Loucy (cell line): ENCODE measurements around the gene C1orf216.

ENCODE experiments used
- H2AFZ ChIP-seq: fragments of 200-600 bp; sonication (generic); 2 replicates; pipeline ENCODE4 v1.6.0; 2016; ENCODE audit warnings: antibody characterized with exemption, mild to moderate bottlenecking, low read length, moderate library complexity
- H3F3A ChIP-seq: fragments of 200-600 bp; 2 replicates; pipeline ENCODE4 v1.6.0; 2016; ENCODE audit warnings: antibody characterized with exemption, low read depth, mild to moderate bottlenecking
- H3K27me3 ChIP-seq: fragments of 200-600 bp; sonication (generic); 2 replicates; pipeline ENCODE4 v1.6.1; 2014; ENCODE audit warnings: low read length, mild to moderate bottlenecking; ENCODE audit not compliant: insufficient read depth, poor library complexity, severe bottlenecking
- H3K36me3 ChIP-seq: fragments of 200-600 bp; sonication (generic); 2 replicates; pipeline ENCODE4 v1.6.1; 2016; ENCODE audit warnings: low read length; ENCODE audit not compliant: insufficient read depth
- H3K4me1 ChIP-seq: fragments of 200-600 bp; sonication (generic); 2 replicates; pipeline ENCODE4 v1.5.1; 2014; ENCODE audit warnings: low read length, mild to moderate bottlenecking; ENCODE audit not compliant: insufficient read depth, poor library complexity, severe bottlenecking
- H3K4me2 ChIP-seq: fragments of 200-600 bp; sonication (generic); 2 replicates; pipeline ENCODE4 v1.6.0; 2014; ENCODE audit warnings: antibody characterized with exemption, low read length, low read depth, mild to moderate bottlenecking; ENCODE audit not compliant: poor library complexity, severe bottlenecking
- H3K4me3 ChIP-seq: fragments of 200-600 bp; sonication (generic); 2 replicates; pipeline ENCODE4 v1.5.1; 2014; ENCODE audit warnings: low read length, mild to moderate bottlenecking, mixed read lengths; ENCODE audit not compliant: poor library complexity, severe bottlenecking
- H3K79me2 ChIP-seq: fragments of 200-600 bp; sonication (generic); 2 replicates; pipeline ENCODE4 v1.6.1; 2014; ENCODE audit warnings: low read length; ENCODE audit not compliant: insufficient read depth
- H3K9ac ChIP-seq: fragments of 200-600 bp; sonication (generic); 2 replicates; pipeline ENCODE4 v1.6.0; 2014; ENCODE audit warnings: mild to moderate bottlenecking, low read depth, low read length, moderate library complexity; ENCODE audit not compliant: poor library complexity, severe bottlenecking
- H3K9me2 ChIP-seq: fragments of 200-600 bp; sonication (generic); replicated peaks from 2 replicates; pipeline ENCODE4 v1.6.1; 2016; ENCODE audit warnings: low read depth, low read length, mixed read lengths
- H3K9me3 ChIP-seq: fragments of 200-600 bp; sonication (generic); 2 replicates; pipeline ENCODE4 v1.6.1; 2014; ENCODE audit warnings: mild to moderate bottlenecking, antibody characterized with exemption, low read length, low read depth; ENCODE audit not compliant: insufficient read depth
- H4K20me1 ChIP-seq: fragments of 200-600 bp; sonication (generic); 2 replicates; pipeline ENCODE4 v1.6.0; 2014; ENCODE audit warnings: antibody characterized with exemption, low read length, mild to moderate bottlenecking; ENCODE audit not compliant: insufficient read depth, poor library complexity, severe bottlenecking
- CTCF ChIP-seq: fragments of 200-600 bp; sonication (generic); conservative IDR thresholded peaks from 2 replicates; pipeline ENCODE4 v1.5.1; 2014; ENCODE audit warnings: mild to moderate bottlenecking, antibody characterized with exemption, low read length
- EZH2phosphoT487 ChIP-seq: fragments of 200-600 bp; IDR thresholded peaks from 2 replicates; pipeline ENCODE4 v1.6.1; 2018; ENCODE audit warnings: antibody characterized with exemption, mild to moderate bottlenecking, moderate library complexity, borderline replicate concordance

The C1orf216 gene

DNA sequence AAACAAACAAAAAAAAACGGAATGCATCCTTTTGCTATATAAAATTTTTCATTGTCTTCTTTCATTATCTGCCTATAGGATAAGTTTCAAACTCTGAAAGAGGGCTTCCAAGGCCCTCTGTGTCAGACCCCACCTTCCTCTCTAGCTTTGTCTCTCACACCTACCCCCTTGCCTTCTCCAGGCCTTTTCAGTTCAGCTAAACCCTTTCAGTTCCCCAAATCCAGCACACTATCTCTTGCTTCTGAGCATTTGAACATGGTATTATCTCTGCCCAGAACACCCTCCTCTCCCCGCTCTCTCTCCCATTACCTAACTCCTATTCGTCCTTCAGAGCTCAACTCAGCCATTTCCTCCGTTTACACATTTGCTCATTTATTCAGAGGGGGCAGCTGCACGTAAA, 35.7 kb downstream of the C1orf216 start:
- H3F3A ChIP-seq: no peaks in the 10 kb centered on the region
- H3K36me3 ChIP-seq: no peaks in the 10 kb centered on the region
- no peak overlapping the region for H2AFZ ChIP-seq
- TF ChIP-seq CTCF (no peak), EZH2phosphoT487 (no peak)
- H3K27me3 ChIP-seq: no peaks in the 10 kb centered on the region
- H3K9ac ChIP-seq: no peak overlapping the region
- no peaks in the 10 kb centered on the region for H3K9me2 ChIP-seq
- no peaks in the 10 kb centered on the region for H3K4me1 ChIP-seq
- no peak overlapping the region for H3K4me3 ChIP-seq
- no peaks in the 10 kb centered on the region for H3K79me2 ChIP-seq
- no peak overlapping the region for H3K4me2 ChIP-seq
- H4K20me1 ChIP-seq: no peaks in the 10 kb centered on the region
- no peaks in the 10 kb centered on the region for H3K9me3 ChIP-seq

DNA sequence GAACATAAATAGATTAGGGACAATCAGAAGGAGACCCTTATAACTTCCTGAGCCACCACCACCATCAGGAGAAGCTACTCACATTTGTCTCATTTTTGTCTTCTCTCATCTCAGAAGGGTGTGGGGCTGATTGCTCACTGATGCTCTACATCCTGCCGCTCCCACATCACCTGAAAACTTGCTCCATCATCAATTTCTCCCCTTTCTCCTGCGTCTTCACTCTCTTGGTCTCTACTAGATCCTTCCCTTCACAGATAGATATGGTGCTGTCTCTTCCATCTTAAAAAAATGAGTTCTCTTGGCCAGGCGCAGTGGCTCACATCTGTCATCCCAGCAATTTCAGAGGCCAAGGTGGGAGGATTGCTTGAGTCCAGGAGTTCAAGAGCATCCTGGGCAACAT, 38.4 kb downstream of the C1orf216 start:
- TF ChIP-seq EZH2phosphoT487 (no peak), CTCF (no peak)

GRCh38 chr1:35675773-35676172, 42.9 kb downstream of the C1orf216 start:
- Histone ChIP-seq H3K9me3 (no peaks in the 10 kb centered on the region), H4K20me1 (no peaks in the 10 kb centered on the region), H3K4me1 (no peaks in the 10 kb centered on the region), H3K4me2 (no peak overlapping the region), H3K79me2 (no peaks in the 10 kb centered on the region), H3K36me3 (no peaks in the 10 kb centered on the region), H3K27me3 (no peaks in the 10 kb centered on the region), H3K9ac (no peak overlapping the region), H3K4me3 (no peak overlapping the region), H3K9me2 (no peaks in the 10 kb centered on the region), H3F3A (no peaks in the 10 kb centered on the region), H2AFZ (no peak overlapping the region)
- TF ChIP-seq CTCF (no peak), EZH2phosphoT487 (no peak)

More for the DNA sequence above, 38.4 kb downstream of the C1orf216 start:
- Histone ChIP-seq H3K4me2 (no peak overlapping the region), H3F3A (no peaks in the 10 kb centered on the region), H3K4me3 (no peak overlapping the region), H3K9ac (no peak overlapping the region), H3K9me2 (no peaks in the 10 kb centered on the region), H2AFZ (no peak overlapping the region), H3K79me2 (no peaks in the 10 kb centered on the region), H3K9me3 (no peaks in the 10 kb centered on the region), H3K27me3 (no peaks in the 10 kb centered on the region), H3K4me1 (no peaks in the 10 kb centered on the region), H3K36me3 (no peaks in the 10 kb centered on the region), H4K20me1 (no peaks in the 10 kb centered on the region)
